ENCODE data around the gene CFAP61.

GRCh38 chr20:20019123-20019522 lies 33.2 kb upstream of the CFAP61 start:
- TF ChIP-seq POLR2A (IDR thresholded peaks at IDR 0.05) = no peak
- TF ChIP-seq CTCF (IDR thresholded peaks at IDR 0.05) = no peak

All from heart left ventricle (tissue), 13 donors.